Parathyroid adenoma (tissue), 2 donors: ENCODE results near the gene VPS50.

ENCODE experiments used
- H2AFZ ChIP-seq: fragments of 300-600 bp; sonication (generic); one replicate; pipeline ENCODE4 v1.7.0; 2017; ENCODE audit warnings: antibody characterized with exemption, mild to moderate bottlenecking
- H3K27ac ChIP-seq: fragments of 300-600 bp; sonication (generic); one replicate; pipeline ENCODE4 v1.7.0; 2017
- H3K27me3 ChIP-seq: fragments of 300-600 bp; sonication (generic); one replicate; pipeline ENCODE4 v1.7.0; 2017; ENCODE audit warnings: low read length; ENCODE audit not compliant: control insufficient read depth, insufficient read depth
- H3K36me3 ChIP-seq: fragments of 300-600 bp; sonication (generic); one replicate; pipeline ENCODE4 v1.7.0; 2017; ENCODE audit warnings: low read length; ENCODE audit not compliant: control insufficient read depth, insufficient read depth
- H3K4me1 ChIP-seq: fragments of 300-600 bp; sonication (generic); one replicate; pipeline ENCODE4 v1.7.0; 2017; ENCODE audit warnings: control low read depth
- H3K4me2 ChIP-seq: fragments of 300-600 bp; sonication (generic); one replicate; pipeline ENCODE4 v1.7.0; 2017; ENCODE audit warnings: low read length
- H3K4me3 ChIP-seq: fragments of 300-600 bp; sonication (generic); one replicate; pipeline ENCODE4 v1.7.0; 2017; ENCODE audit warnings: low read depth, low read length
- H3K79me2 ChIP-seq: fragments of 300-600 bp; sonication (generic); one replicate; pipeline ENCODE4 v1.7.0; 2017; ENCODE audit warnings: control low read depth
- H3K9ac ChIP-seq: fragments of 300-600 bp; sonication (generic); one replicate; pipeline ENCODE4 v1.7.0; 2017; ENCODE audit warnings: mild to moderate bottlenecking
- H3K9me3 ChIP-seq: fragments of 300-600 bp; sonication (generic); one replicate; pipeline ENCODE4 v1.7.0; 2017; ENCODE audit warnings: low read length; ENCODE audit not compliant: control insufficient read depth
- CTCF ChIP-seq: fragments of 300-600 bp; sonication (generic); IDR thresholded peaks from one replicate; pipeline ENCODE4 v1.7.0; 2017; ENCODE audit warnings: antibody characterized with exemption, mild to moderate bottlenecking
- donor health status: primary hyperparathyroidism.

Gene VPS50

GRCh38 chr7:93409324-93409723, 177.2 kb downstream of the VPS50 start:
- TF ChIP-seq CTCF, result no peak
- H3K27me3 ChIP-seq, result no peaks in the 10 kb centered on the region
- H3K4me2 ChIP-seq, result no peak overlapping the region
- no peaks in the 10 kb centered on the region for H3K4me1 ChIP-seq
- H3K4me3 ChIP-seq, result no peak overlapping the region
- H3K27ac ChIP-seq, result no peak overlapping the region
- H3K36me3 ChIP-seq, result no peaks in the 10 kb centered on the region
- H3K9me3 ChIP-seq, result no peaks in the 10 kb centered on the region
- no peaks in the 10 kb centered on the region for H3K79me2 ChIP-seq
- H3K9ac ChIP-seq, result no peak overlapping the region
- H2AFZ ChIP-seq, result no peak overlapping the region
